OCI-LY1 (cell line): ENCODE data around the gene CRYBG1.

Experiments used
- H2AFZ ChIP-seq: fragments of 200-600 bp; sonication (generic), shearing (Covaris generic); 2 replicates; pipeline ENCODE4 v1.6.0; 2014; ENCODE audit warnings: antibody characterized with exemption, mild to moderate bottlenecking, low read length
- H3F3A ChIP-seq: fragments of 200-600 bp; sonication (generic), shearing (Covaris generic); 2 replicates; pipeline ENCODE4 v1.6.0; 2014; ENCODE audit warnings: mild to moderate bottlenecking, antibody characterized with exemption, low read length, moderate library complexity; ENCODE audit not compliant: insufficient read depth
- H3K27ac ChIP-seq: fragments of 200-600 bp; sonication (generic); 2 replicates; pipeline ENCODE4 v1.5.1; 2014; ENCODE audit warnings: low read length, mixed run types, mild to moderate bottlenecking, low read depth; ENCODE audit not compliant: poor library complexity, severe bottlenecking
- H3K27me3 ChIP-seq: fragments of 200-600 bp; sonication (generic); 2 replicates; pipeline ENCODE4 v1.6.0; 2014; ENCODE audit warnings: antibody characterized with exemption, mild to moderate bottlenecking, low read length, moderate library complexity; ENCODE audit not compliant: insufficient read depth
- H3K36me3 ChIP-seq: fragments of 200-600 bp; sonication (generic); 2 replicates; pipeline ENCODE4 v1.6.1; 2014; ENCODE audit warnings: mild to moderate bottlenecking, antibody characterized with exemption, low read length, moderate library complexity, mixed read lengths; ENCODE audit not compliant: insufficient read depth
- H3K4me1 ChIP-seq: fragments of 200-600 bp; sonication (generic); 2 replicates; pipeline ENCODE4 v1.5.1; 2014; ENCODE audit warnings: mild to moderate bottlenecking, low read length, moderate library complexity; ENCODE audit not compliant: insufficient read depth, severe bottlenecking
- H3K4me2 ChIP-seq: fragments of 200-600 bp; sonication (generic), shearing (Covaris generic); 2 replicates; pipeline ENCODE4 v1.6.1; 2014; ENCODE audit warnings: low read length
- H3K4me3 ChIP-seq: fragments of 200-600 bp; sonication (generic); 2 replicates; pipeline ENCODE4 v1.5.1; 2014; ENCODE audit warnings: low read length, low read depth, mild to moderate bottlenecking, mixed read lengths; ENCODE audit not compliant: poor library complexity, severe bottlenecking
- H3K79me2 ChIP-seq: fragments of 200-600 bp; shearing (Covaris generic); 2 replicates; pipeline ENCODE4 v1.6.1; 2016; ENCODE audit warnings: mixed run types, low read length, mixed read lengths; ENCODE audit not compliant: insufficient read depth
- H3K9ac ChIP-seq: fragments of 200-600 bp; sonication (generic), shearing (Covaris generic); 2 replicates; pipeline ENCODE4 v1.6.1; 2014; ENCODE audit warnings: mild to moderate bottlenecking, low read length, mixed read lengths
- H3K9me2 ChIP-seq: fragments of 200-600 bp; sonication (generic), shearing (Covaris generic); 2 replicates; pipeline ENCODE4 v1.6.1; 2014; ENCODE audit warnings: low read depth, mild to moderate bottlenecking, low read length, mixed read lengths
- H3K9me3 ChIP-seq: fragments of 200-600 bp; shearing (Covaris generic); 2 replicates; pipeline ENCODE4 v1.6.1; 2014; ENCODE audit warnings: low read length, mixed read lengths
- H4K20me1 ChIP-seq: fragments of 200-600 bp; sonication (generic), shearing (Covaris generic); 2 replicates; pipeline ENCODE4 v1.6.0; 2016; ENCODE audit warnings: mild to moderate bottlenecking, low read length; ENCODE audit not compliant: insufficient read depth
- CTCF ChIP-seq: fragments of 200-600 bp; sonication (generic), shearing (Covaris generic); IDR thresholded peaks from 2 replicates; pipeline ENCODE4 v1.5.1; 2017; ENCODE audit warnings: mild to moderate bottlenecking, antibody characterized with exemption, low read length, moderate library complexity, mixed read lengths
- EZH2 ChIP-seq: fragments of 200-600 bp; sonication (generic), shearing (Covaris generic); IDR thresholded peaks from 2 replicates; pipeline ENCODE4 v1.8.0; 2017; ENCODE audit warnings: borderline replicate concordance, mixed run types, mild to moderate bottlenecking, antibody characterized with exemption, low read length, moderate library complexity, mixed read lengths

The CRYBG1 gene

GRCh38 chr6:106495014-106495413 lies 134.5 kb downstream of the CRYBG1 start:
- Histone ChIP-seq H2AFZ (no peak overlapping the region), H3K4me1 (no peaks in the 10 kb centered on the region), H3K9me2 (no peaks in the 10 kb centered on the region), H3K27me3 (0 out of 2 replicates have a peak, but pooled peaks cover 7% of the 10 kb centered on the region), H4K20me1 (no peaks in the 10 kb centered on the region), H3K27ac (no peak overlapping the region), H3K36me3 (no peaks in the 10 kb centered on the region), H3K4me2 (no peak overlapping the region), H3K79me2 (no peaks in the 10 kb centered on the region), H3K9me3 (no peaks in the 10 kb centered on the region), H3K9ac (no peak overlapping the region), H3F3A (no peaks in the 10 kb centered on the region), H3K4me3 (no peak overlapping the region)
- TF ChIP-seq EZH2 (no peak), CTCF (no peak)

GRCh38 chr6:106496823-106497222 lies 136.3 kb downstream of the CRYBG1 start:
- H2AFZ ChIP-seq, result no peak overlapping the region
- TF ChIP-seq EZH2 (no peak), CTCF (no peak)
- H3K9ac ChIP-seq, result no peak overlapping the region

GRCh38 chr6:106501960-106502371 lies 141.4 kb downstream of the CRYBG1 start:
- no peak overlapping the region for H3K4me2 ChIP-seq
- H3K36me3 ChIP-seq, result no peaks in the 10 kb centered on the region
- no peaks in the 10 kb centered on the region for H3K9me3 ChIP-seq
- H3K4me3 ChIP-seq, result no peak overlapping the region
- TF ChIP-seq EZH2 (no peak), CTCF (no peak)
- H3K9me2 ChIP-seq, result no peaks in the 10 kb centered on the region
- H2AFZ ChIP-seq, result no peak overlapping the region
- H4K20me1 ChIP-seq, result no peaks in the 10 kb centered on the region
- no peak overlapping the region for H3K27ac ChIP-seq
- no peaks in the 10 kb centered on the region for H3K79me2 ChIP-seq
- no peaks in the 10 kb centered on the region for H3K4me1 ChIP-seq
- H3F3A ChIP-seq, result no peaks in the 10 kb centered on the region
- 0 out of 2 replicates have a peak, but pooled peaks cover 5% of the 10 kb centered on the region for H3K27me3 ChIP-seq
- H3K9ac ChIP-seq, result no peak overlapping the region

More at GRCh38 chr6:106496823-106497222, 136.3 kb downstream of the CRYBG1 start:
- Histone ChIP-seq H3K4me3 (no peak overlapping the region), H3K27me3 (0 out of 2 replicates have a peak, but pooled peaks cover 7% of the 10 kb centered on the region), H3K79me2 (no peaks in the 10 kb centered on the region), H3K4me2 (no peak overlapping the region), H3K9me2 (no peaks in the 10 kb centered on the region), H3F3A (no peaks in the 10 kb centered on the region), H3K36me3 (no peaks in the 10 kb centered on the region), H4K20me1 (no peaks in the 10 kb centered on the region), H3K9me3 (no peaks in the 10 kb centered on the region), H3K4me1 (no peaks in the 10 kb centered on the region), H3K27ac (no peak overlapping the region)
